ENCODE results near the gene ANKRD55.

Gene ANKRD55

DNA sequence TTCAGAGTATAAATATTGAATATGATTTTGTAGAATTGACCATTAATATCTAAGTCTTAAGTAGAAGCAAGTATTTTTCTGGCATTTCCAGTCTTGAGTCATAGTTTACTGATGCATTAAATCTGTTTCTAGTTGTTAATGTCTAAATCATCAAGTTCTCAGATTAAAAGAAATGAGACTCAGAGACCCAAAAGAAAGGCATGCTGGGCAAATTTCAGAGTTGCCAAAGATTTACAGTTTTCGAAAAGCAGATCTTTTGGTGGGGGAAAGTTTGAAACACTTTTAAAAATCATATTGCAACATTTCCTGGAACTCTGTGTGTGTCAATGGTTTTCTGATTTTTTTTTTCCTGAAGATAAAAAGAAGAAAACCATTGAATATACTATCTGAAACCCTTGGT is 60.9 kb downstream of the ANKRD55 start:
- Histone ChIP-seq H3K27me3 (ENCODE audit: control insufficient read depth in 1 of 2, insufficient read depth in 2 of 2, low read length in 2 of 2) (no peaks in the 10 kb centered on the region), H3K4me3 (ENCODE audit: low read depth in 1 of 2, low read length in 2 of 2) (no peak overlapping the region), H3K9ac (ENCODE audit: low read depth in 1 of 2, low read length in 2 of 2) (no peak overlapping the region), H3K9me3 (ENCODE audit: control insufficient read depth in 1 of 2, low read length in 2 of 2) (no peaks in the 10 kb centered on the region), H3K27ac (ENCODE audit: low read depth, low read length) (no peak overlapping the region), H3K36me3 (ENCODE audit: control insufficient read depth in 1 of 2, insufficient read depth in 2 of 2, low read length in 2 of 2) (no peaks in the 10 kb centered on the region), H3K4me1 (ENCODE audit: control insufficient read depth in 1 of 2, insufficient read depth in 2 of 2, low read length in 2 of 2) (peaks cover 3 to 8% of the 10 kb centered on the region in 2 donors)

DNA sequence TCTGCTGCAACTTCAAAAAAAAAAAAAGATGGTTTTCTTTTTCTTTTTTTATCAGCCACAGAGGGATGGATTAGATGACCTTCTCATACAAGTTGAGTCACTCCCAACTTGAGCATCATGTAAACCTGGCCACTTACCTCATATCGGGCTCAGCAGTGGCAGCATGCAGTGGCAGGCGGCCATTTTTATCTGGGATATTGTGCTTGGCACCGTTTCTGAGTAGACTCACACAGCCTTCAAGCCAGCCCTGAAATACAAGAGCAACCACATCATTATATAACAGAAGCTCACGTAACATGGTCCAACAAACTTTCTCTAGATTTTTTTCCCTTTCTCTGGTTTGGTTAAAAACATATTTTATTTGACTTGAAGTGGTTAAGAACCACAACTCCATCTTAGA is 62.6 kb downstream of the ANKRD55 start:
- Histone ChIP-seq H3K27ac (ENCODE audit: low read depth, low read length) (no peak overlapping the region), H3K9me3 (ENCODE audit: control insufficient read depth in 1 of 2, low read length in 2 of 2) (no peaks in the 10 kb centered on the region), H3K4me3 (ENCODE audit: low read depth in 1 of 2, low read length in 2 of 2) (no peak overlapping the region), H3K4me1 (ENCODE audit: control insufficient read depth in 1 of 2, insufficient read depth in 2 of 2, low read length in 2 of 2) (peaks cover 3 to 5% of the 10 kb centered on the region in 2 donors), H3K27me3 (ENCODE audit: control insufficient read depth in 1 of 2, insufficient read depth in 2 of 2, low read length in 2 of 2) (no peaks in the 10 kb centered on the region), H3K9ac (ENCODE audit: low read depth in 1 of 2, low read length in 2 of 2) (no peak overlapping the region), H3K36me3 (ENCODE audit: control insufficient read depth in 1 of 2, insufficient read depth in 2 of 2, low read length in 2 of 2) (no peaks in the 10 kb centered on the region)

DNA sequence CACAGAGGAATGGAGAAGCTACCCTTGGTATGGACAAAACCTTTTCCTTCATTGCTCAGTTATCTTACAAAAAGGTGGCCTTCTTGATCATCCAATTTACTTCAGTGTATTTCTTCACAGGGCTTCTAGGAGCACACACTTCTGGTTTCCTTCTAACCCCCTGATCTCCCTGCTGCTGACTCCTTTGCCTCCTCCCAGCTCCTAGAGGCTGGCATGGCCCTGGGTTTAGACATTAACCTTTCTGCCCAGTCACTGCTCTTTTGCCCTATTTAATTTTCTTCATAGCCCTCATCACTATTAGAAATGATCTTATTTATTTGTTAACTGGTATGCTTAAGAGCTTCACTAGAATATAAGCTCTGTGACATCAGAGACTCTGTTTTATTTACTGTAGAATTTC is 63.2 kb downstream of the ANKRD55 start:
- no peak overlapping the region for H3K4me3 ChIP-seq (ENCODE audit: low read depth in 1 of 2, low read length in 2 of 2)
- H3K27me3 ChIP-seq (ENCODE audit: control insufficient read depth in 1 of 2, insufficient read depth in 2 of 2, low read length in 2 of 2): no peaks in the 10 kb centered on the region
- peaks cover 0 to under 1% of the 10 kb centered on the region in 2 donors for H3K4me1 ChIP-seq (ENCODE audit: control insufficient read depth in 1 of 2, insufficient read depth in 2 of 2, low read length in 2 of 2)
- no peaks in the 10 kb centered on the region for H3K36me3 ChIP-seq (ENCODE audit: control insufficient read depth in 1 of 2, insufficient read depth in 2 of 2, low read length in 2 of 2)
- no peak overlapping the region for H3K27ac ChIP-seq (ENCODE audit: low read depth, low read length)
- no peaks in the 10 kb centered on the region for H3K9me3 ChIP-seq (ENCODE audit: control insufficient read depth in 1 of 2, low read length in 2 of 2)
- H3K9ac ChIP-seq (ENCODE audit: low read depth in 1 of 2, low read length in 2 of 2): no peak overlapping the region

DNA sequence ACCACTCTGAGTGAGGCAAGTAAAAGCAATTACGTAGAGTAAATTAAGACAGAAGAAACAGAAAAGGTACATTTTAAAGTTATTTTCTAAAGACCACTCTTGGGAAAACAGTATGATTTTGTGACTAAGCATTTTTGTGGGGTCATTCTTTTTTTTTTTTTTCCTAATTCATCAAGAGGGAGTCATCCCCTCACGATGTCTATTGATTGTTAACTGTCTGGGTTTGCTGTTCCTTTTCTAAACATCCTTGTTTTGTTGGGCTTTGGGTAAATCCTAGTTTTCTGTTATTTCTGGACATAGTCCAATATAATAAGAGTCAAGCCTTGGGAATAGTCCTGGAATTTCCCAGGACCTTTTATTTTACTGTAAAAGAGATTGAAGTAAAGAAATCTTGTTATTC is 63.8 kb downstream of the ANKRD55 start:
- H3K9me3 ChIP-seq (ENCODE audit: control insufficient read depth in 1 of 2, low read length in 2 of 2): no peaks in the 10 kb centered on the region
- H3K36me3 ChIP-seq (ENCODE audit: control insufficient read depth in 1 of 2, insufficient read depth in 2 of 2, low read length in 2 of 2): no peaks in the 10 kb centered on the region
- no peak overlapping the region for H3K9ac ChIP-seq (ENCODE audit: low read depth in 1 of 2, low read length in 2 of 2)
- H3K4me3 ChIP-seq (ENCODE audit: low read depth in 1 of 2, low read length in 2 of 2): no peak overlapping the region
- H3K4me1 ChIP-seq (ENCODE audit: control insufficient read depth in 1 of 2, insufficient read depth in 2 of 2, low read length in 2 of 2): no peaks in the 10 kb centered on the region
- H3K27ac ChIP-seq (ENCODE audit: low read depth, low read length): no peak overlapping the region
- H3K27me3 ChIP-seq (ENCODE audit: control insufficient read depth in 1 of 2, insufficient read depth in 2 of 2, low read length in 2 of 2): no peaks in the 10 kb centered on the region

DNA sequence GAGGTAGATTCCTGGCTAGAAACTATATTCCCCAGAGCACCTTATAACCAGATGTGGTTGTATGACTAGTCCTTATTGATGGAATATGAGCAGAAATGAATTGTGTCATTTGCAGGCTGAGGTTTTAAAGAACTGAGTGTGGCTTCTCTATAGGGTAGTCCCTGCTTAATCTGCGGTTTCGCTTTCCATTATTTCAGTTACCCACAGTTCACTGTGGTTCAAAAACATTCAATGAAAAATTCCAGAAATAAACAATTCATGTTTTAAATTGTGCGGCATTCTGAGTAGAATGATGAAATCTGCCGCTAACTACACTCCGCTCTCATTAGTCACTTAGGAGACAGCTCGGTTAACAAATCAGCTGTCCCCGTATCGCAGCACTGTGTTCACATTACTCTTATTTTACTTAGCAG is 65.1 kb downstream of the ANKRD55 start:
- Histone ChIP-seq H3K27ac (ENCODE audit: low read depth, low read length) (no peak overlapping the region), H3K4me3 (ENCODE audit: low read depth in 1 of 2, low read length in 2 of 2) (no peak overlapping the region), H3K9me3 (ENCODE audit: control insufficient read depth in 1 of 2, low read length in 2 of 2) (no peaks in the 10 kb centered on the region), H3K27me3 (ENCODE audit: control insufficient read depth in 1 of 2, insufficient read depth in 2 of 2, low read length in 2 of 2) (no peaks in the 10 kb centered on the region), H3K36me3 (ENCODE audit: control insufficient read depth in 1 of 2, insufficient read depth in 2 of 2, low read length in 2 of 2) (no peaks in the 10 kb centered on the region), H3K4me1 (ENCODE audit: control insufficient read depth in 1 of 2, insufficient read depth in 2 of 2, low read length in 2 of 2) (no peaks in the 10 kb centered on the region), H3K9ac (ENCODE audit: low read depth in 1 of 2, low read length in 2 of 2) (no peak overlapping the region)

DNA sequence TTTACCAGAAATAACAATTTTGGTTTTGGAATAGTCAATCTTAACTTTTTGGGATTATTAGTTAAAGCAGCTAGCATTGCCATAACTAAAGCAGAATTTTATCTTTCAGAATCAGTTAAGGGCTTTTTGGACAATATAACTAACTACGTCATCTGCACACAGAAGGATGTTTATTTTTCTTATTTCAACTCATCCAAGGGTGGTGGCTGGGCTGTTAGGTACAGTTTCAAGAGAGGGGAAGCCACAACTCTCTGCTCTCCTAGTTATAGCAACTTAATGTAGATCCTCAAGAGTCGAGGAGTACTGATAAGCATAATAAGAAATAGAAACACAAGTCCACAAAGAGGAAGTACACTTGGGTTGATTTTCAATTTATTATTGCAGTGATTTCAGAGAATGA is 65.6 kb downstream of the ANKRD55 start:
- H3K27ac ChIP-seq (ENCODE audit: low read depth, low read length): no peak overlapping the region
- no peaks in the 10 kb centered on the region for H3K9me3 ChIP-seq (ENCODE audit: control insufficient read depth in 1 of 2, low read length in 2 of 2)
- no peaks in the 10 kb centered on the region for H3K4me1 ChIP-seq (ENCODE audit: control insufficient read depth in 1 of 2, insufficient read depth in 2 of 2, low read length in 2 of 2)
- no peak overlapping the region for H3K4me3 ChIP-seq (ENCODE audit: low read depth in 1 of 2, low read length in 2 of 2)
- no peaks in the 10 kb centered on the region for H3K27me3 ChIP-seq (ENCODE audit: control insufficient read depth in 1 of 2, insufficient read depth in 2 of 2, low read length in 2 of 2)
- H3K36me3 ChIP-seq (ENCODE audit: control insufficient read depth in 1 of 2, insufficient read depth in 2 of 2, low read length in 2 of 2): no peaks in the 10 kb centered on the region
- no peak overlapping the region for H3K9ac ChIP-seq (ENCODE audit: low read depth in 1 of 2, low read length in 2 of 2)

DNA sequence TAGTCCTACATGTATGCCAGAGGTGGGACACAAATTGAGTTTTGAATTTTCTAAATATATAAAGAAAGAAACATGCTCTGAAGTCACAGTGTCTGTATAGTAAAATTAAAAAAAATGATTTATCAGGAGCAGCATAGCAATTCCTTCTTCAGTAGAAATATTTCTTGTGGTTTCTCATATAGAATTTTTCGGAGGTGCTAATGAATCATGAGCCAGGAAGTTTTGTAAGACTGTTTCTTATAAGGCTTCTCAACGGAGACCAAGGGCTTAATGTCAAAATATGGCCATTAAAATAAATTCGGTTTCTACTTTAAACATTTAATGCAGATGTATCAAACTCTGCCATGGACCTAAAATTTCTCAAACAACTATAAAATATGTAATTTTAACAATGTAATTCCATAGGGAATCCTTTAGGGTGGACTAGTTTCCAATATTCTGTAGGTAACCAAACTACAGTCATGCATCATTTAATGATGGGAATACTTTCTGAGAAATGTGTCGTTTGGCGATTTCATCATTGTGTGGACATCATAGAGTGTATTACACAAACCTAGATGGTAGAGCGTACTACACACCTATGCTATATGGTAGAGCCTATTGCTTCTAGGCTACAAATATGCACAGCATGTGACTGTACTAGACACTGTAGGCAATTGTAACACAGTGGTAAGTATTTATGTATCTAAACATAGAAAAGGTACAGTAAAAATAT is 66.3 kb downstream of the ANKRD55 start:
- Histone ChIP-seq H3K4me3 (ENCODE audit: low read depth in 1 of 2, low read length in 2 of 2) (no peak overlapping the region), H3K9ac (ENCODE audit: low read depth in 1 of 2, low read length in 2 of 2) (no peak overlapping the region), H3K27ac (ENCODE audit: low read depth, low read length) (no peak overlapping the region), H3K4me1 (ENCODE audit: control insufficient read depth in 1 of 2, insufficient read depth in 2 of 2, low read length in 2 of 2) (no peaks in the 10 kb centered on the region), H3K36me3 (ENCODE audit: control insufficient read depth in 1 of 2, insufficient read depth in 2 of 2, low read length in 2 of 2) (no peaks in the 10 kb centered on the region), H3K27me3 (ENCODE audit: control insufficient read depth in 1 of 2, insufficient read depth in 2 of 2, low read length in 2 of 2) (no peaks in the 10 kb centered on the region), H3K9me3 (ENCODE audit: control insufficient read depth in 1 of 2, low read length in 2 of 2) (no peaks in the 10 kb centered on the region)

DNA sequence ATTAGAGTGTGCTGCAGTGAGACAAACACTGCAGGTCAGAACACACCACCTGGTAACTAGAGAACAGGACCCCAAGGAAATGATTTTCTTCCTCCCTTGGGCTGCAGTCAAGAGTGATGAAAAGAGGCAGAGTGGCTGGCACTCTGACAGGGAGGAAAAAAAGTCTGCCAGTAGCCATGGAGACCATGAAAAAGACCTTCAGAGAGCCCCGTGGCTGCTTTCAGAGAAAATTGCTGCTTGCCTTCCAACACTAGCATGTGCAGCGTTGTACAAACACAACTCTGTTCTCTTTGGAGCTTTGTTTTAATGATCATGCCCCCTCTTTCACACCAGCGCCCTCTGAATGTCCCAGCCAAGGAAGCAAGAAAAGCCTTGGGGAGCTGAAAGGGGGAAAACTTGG is 68.8 kb downstream of the ANKRD55 start:
- no peak overlapping the region for H3K4me3 ChIP-seq (ENCODE audit: low read depth in 1 of 2, low read length in 2 of 2)
- H3K9ac ChIP-seq (ENCODE audit: low read depth in 1 of 2, low read length in 2 of 2): no peak overlapping the region
- H3K36me3 ChIP-seq (ENCODE audit: control insufficient read depth in 1 of 2, insufficient read depth in 2 of 2, low read length in 2 of 2): no peaks in the 10 kb centered on the region
- no peaks in the 10 kb centered on the region for H3K27me3 ChIP-seq (ENCODE audit: control insufficient read depth in 1 of 2, insufficient read depth in 2 of 2, low read length in 2 of 2)
- H3K27ac ChIP-seq (ENCODE audit: low read depth, low read length): no peak overlapping the region
- H3K9me3 ChIP-seq (ENCODE audit: control insufficient read depth in 1 of 2, low read length in 2 of 2): no peaks in the 10 kb centered on the region
- no peaks in the 10 kb centered on the region for H3K4me1 ChIP-seq (ENCODE audit: control insufficient read depth in 1 of 2, insufficient read depth in 2 of 2, low read length in 2 of 2)

DNA sequence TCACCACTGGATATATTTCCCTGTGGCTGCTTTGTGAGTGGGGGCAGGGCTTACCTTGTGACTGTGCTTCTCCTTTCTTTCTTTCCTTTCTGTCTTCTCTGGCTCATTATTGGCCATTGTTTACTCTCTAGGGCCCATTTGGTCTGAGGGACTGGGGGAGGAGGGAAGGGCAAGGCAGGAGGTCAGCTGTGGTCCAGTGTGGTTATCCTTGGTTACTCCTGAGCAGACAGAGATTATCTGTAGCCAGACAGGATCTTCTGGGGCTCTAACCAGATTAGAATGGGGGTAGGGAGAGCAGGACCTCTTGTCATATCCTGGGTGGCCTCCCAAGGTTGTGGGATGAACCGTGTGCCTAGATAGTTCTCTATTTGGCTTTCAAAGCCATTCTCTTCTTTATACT is 71.2 kb downstream of the ANKRD55 start:
- no peak overlapping the region for H3K9ac ChIP-seq (ENCODE audit: low read depth in 1 of 2, low read length in 2 of 2)
- H3K9me3 ChIP-seq (ENCODE audit: control insufficient read depth in 1 of 2, low read length in 2 of 2): no peaks in the 10 kb centered on the region
- no peak overlapping the region for H3K4me3 ChIP-seq (ENCODE audit: low read depth in 1 of 2, low read length in 2 of 2)
- H3K27me3 ChIP-seq (ENCODE audit: control insufficient read depth in 1 of 2, insufficient read depth in 2 of 2, low read length in 2 of 2): no peaks in the 10 kb centered on the region
- H3K4me1 ChIP-seq (ENCODE audit: control insufficient read depth in 1 of 2, insufficient read depth in 2 of 2, low read length in 2 of 2): no peaks in the 10 kb centered on the region
- no peak overlapping the region for H3K27ac ChIP-seq (ENCODE audit: low read depth, low read length)
- H3K36me3 ChIP-seq (ENCODE audit: control insufficient read depth in 1 of 2, insufficient read depth in 2 of 2, low read length in 2 of 2): no peaks in the 10 kb centered on the region

DNA sequence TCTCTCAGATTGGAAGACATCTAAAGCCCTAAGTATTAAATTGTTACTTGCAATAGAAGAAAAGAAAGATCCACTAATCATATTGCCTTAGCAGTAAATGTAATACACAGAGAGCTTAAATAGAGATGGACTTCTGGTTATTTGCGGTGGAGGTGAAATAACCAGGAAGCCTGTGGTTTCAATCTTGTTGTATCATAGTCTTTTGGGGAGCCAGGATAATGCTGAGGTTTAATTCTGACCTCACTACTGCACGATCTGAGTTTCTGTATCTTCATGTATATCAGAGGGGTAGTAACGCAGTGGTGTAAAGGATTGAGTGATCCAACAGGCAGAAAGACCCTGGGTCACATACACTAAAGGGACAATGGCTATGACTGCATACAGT is 71.7 kb downstream of the ANKRD55 start:
- no peaks in the 10 kb centered on the region for H3K27me3 ChIP-seq (ENCODE audit: control insufficient read depth in 1 of 2, insufficient read depth in 2 of 2, low read length in 2 of 2)
- peaks cover 4 to 5% of the 10 kb centered on the region in 2 donors for H3K4me1 ChIP-seq (ENCODE audit: control insufficient read depth in 1 of 2, insufficient read depth in 2 of 2, low read length in 2 of 2)
- H3K27ac ChIP-seq (ENCODE audit: low read depth, low read length): no peak overlapping the region
- no peaks in the 10 kb centered on the region for H3K36me3 ChIP-seq (ENCODE audit: control insufficient read depth in 1 of 2, insufficient read depth in 2 of 2, low read length in 2 of 2)
- H3K9me3 ChIP-seq (ENCODE audit: control insufficient read depth in 1 of 2, low read length in 2 of 2): no peaks in the 10 kb centered on the region
- no peak overlapping the region for H3K4me3 ChIP-seq (ENCODE audit: low read depth in 1 of 2, low read length in 2 of 2)
- H3K9ac ChIP-seq (ENCODE audit: low read depth in 1 of 2, low read length in 2 of 2): no peak overlapping the region
